Measurements from ENCODE around the gene HHIPL2. TPM values are rescaled to one million over a fixed set of nuclear protein-coding genes. Genes with fewer than 3 reads are reported as not detected.

HHIPL2 gene
- total and polyA plus RNA-seq, 8 donors: 0.06 to 1.3 (median 0.46) TPM; not detected in 3

DNA sequence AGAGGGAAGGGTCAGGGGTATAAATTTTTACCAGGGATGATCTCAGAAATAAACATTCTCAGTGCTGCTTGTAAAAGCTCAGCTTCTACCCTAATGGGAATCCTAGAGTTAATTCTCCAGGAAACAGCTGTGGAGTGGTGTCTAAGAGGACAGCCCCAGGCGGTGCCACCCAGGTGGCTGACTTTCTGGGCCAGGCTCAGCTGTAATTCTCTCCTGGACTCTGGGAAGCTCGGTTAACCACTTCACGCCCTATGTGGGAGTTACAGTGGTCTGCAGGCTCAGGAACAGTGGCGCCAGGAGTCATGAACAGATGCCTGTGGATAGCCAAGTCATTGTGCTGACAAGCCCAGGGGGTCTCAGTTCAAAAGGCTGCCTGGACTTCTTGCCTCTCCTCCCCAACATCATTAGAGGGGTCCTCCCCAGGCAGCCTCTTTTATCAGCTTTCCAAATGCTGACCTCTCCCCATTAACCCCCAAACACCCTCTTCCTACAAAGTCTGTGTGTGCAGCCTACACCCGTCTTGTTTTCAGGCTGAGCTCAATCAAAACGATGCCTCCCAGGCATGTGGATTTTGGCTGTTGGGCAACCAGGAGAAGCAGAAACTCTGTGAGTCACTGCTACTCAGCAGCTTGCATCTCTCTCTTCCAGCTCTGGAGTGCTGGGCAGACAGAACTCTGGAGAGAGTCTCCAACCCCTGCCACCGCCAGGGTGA is 1.2 kb downstream of the HHIPL2 start:
- TF ChIP-seq, protein P1, sequence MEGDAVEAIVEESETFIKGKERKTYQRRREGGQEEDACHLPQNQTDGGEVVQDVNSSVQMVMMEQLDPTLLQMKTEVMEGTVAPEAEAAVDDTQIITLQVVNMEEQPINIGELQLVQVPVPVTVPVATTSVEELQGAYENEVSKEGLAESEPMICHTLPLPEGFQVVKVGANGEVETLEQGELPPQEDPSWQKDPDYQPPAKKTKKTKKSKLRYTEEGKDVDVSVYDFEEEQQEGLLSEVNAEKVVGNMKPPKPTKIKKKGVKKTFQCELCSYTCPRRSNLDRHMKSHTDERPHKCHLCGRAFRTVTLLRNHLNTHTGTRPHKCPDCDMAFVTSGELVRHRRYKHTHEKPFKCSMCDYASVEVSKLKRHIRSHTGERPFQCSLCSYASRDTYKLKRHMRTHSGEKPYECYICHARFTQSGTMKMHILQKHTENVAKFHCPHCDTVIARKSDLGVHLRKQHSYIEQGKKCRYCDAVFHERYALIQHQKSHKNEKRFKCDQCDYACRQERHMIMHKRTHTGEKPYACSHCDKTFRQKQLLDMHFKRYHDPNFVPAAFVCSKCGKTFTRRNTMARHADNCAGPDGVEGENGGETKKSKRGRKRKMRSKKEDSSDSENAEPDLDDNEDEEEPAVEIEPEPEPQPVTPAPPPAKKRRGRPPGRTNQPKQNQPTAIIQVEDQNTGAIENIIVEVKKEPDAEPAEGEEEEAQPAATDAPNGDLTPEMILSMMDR (IDR thresholded peaks at IDR 0.05): no peak
- Histone ChIP-seq H3K4me3 (no peak overlapping the region), H3K27ac (no peak overlapping the region), H3K9me3 (no peaks in the 10 kb centered on the region), H3K27me3 (no peaks in the 10 kb centered on the region), H3K36me3 (no peaks in the 10 kb centered on the region), H3K4me1 (no peaks in the 10 kb centered on the region)
- peak in 1 of 4 donors; percentile 40 for ATAC-seq
- intact Hi-C loops (cut with DNase I): no loop called here
- 29 to 30% methylated on average over 7 of the region's 7 CpGs for WGBS, 2 donors
- no peak for FAIRE-seq
- DNase-seq: no peak

DNA sequence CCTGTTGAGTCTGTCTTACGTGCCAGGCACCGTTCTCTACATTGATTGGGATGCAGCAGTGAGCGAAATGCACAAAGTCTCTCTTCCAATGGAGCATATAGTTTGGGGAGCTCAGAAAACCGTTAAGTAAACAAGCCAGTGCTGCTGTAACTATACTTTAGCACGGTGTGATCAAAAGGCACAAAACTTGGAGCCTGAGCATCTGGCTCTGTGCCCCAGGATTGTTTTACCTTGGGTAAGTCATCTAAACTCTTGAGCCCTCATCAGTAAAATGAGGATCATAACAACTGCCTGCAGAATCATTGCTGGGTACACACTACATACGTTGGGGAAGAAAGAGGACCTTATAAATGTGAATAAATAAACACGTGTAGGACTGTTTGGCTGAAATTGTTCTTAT is 1.8 kb downstream of the HHIPL2 start:
- Histone ChIP-seq H3K27me3 (no peaks in the 10 kb centered on the region), H3K27ac (no peak overlapping the region), H3K36me3 (no peaks in the 10 kb centered on the region), H3K4me1 (no peaks in the 10 kb centered on the region), H3K4me3 (no peak overlapping the region), H3K9me3 (no peaks in the 10 kb centered on the region)
- FAIRE-seq (no peak), DNase-seq (no peak), ATAC-seq (no peak)
- intact Hi-C loops (cut with DNase I): no loop called here
- 55 to 62% methylated on average over 7 of the region's 7 CpGs for WGBS, 2 donors
- TF ChIP-seq, protein P1 (IDR thresholded peaks at IDR 0.05): no peak

DNA sequence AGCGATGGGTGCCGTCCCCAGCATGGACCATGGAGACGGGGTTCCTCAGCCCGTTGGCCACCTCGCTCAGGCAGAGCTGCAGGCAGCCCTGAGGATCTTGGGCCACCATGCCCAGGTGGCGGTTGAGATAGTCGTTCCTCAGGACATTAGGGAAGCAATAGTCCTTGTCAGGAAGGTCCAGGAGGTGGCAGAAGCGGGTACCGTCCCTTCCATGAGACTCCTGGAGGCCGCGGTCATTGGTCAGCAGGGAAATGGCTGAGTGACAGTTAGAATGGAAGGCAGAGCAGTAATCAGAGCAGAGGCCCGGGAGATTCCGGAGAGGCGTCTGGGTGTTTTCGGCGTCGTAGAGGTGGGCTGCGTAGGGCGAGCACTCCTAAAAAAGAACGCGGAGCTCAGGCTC is 4.1 kb downstream of the HHIPL2 start:
- H3K27ac ChIP-seq: no peak overlapping the region
- TF ChIP-seq, protein P1 (IDR thresholded peaks at IDR 0.05): no peak
- intact Hi-C loops (cut with DNase I): no loop called here
- DNase-seq: no peak
- H3K36me3 ChIP-seq: no peaks in the 10 kb centered on the region
- H3K4me3 ChIP-seq: no peak overlapping the region
- H3K27me3 ChIP-seq: no peaks in the 10 kb centered on the region
- FAIRE-seq: no peak
- WGBS, 2 donors: 84 to 85% methylated on average over 21 of the region's 21 CpGs
- H3K4me1 ChIP-seq: no peaks in the 10 kb centered on the region
- no peak for ATAC-seq
- no peaks in the 10 kb centered on the region for H3K9me3 ChIP-seq

DNA sequence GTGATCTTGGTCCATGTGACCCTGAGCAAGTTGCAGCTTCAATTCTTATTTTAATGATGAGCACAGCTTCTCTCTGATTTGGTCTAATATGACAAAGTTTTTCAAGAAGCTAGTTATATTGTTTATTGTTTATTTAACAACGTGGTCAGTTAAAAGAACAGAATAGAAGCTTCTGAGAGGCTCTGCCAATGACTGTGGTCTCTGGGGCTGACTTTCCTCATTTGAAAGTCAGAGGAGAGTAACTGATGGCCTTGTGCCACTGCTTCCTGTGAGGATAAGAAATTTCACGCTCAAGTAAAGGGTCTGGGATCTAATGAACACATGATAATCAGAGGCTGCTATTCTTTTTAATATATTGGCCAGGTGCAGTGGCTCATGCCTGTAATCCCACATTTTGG is 7.3 kb downstream of the HHIPL2 start:
- TF ChIP-seq, protein P1 (IDR thresholded peaks at IDR 0.05): no peak

DNA sequence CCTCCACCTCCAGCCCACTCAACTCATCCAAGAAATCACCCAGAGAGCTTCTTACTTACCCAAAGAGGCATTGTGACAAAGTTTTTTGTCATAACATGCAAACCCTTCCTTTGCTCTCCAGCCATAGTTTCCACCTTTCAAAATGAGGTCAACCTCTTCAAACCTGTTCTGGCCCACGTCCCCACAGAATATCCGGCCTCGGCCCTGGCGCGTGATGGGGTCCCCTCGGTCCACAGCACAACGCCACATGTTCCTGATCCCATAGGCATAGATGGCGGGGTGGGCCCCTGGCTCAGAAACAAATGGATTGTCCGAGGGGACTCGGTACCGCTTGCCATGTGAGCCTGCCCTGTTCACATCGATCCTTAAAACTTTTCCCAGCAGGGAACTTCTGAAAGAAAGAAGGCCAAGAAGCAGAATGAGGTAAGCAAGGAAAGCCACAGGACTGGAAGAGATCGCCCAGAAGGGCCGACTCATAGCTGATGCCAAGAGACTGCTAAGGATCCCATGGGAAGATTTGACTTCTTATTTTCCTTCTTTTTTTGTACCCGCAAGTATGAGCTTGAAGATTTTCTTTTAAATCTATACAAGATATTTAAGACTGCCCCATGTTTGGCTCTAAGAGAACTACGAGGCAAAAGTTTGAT is 7.8 kb downstream of the HHIPL2 start:
- ATAC-seq (no peak), DNase-seq (no peak), FAIRE-seq (no peak)
- Histone ChIP-seq H3K4me3 (no peak overlapping the region), H3K9me3 (no peaks in the 10 kb centered on the region), H3K27ac (no peak overlapping the region), H3K4me1 (no peaks in the 10 kb centered on the region), H3K36me3 (no peaks in the 10 kb centered on the region), H3K27me3 (no peaks in the 10 kb centered on the region)
- TF ChIP-seq, protein P1 (IDR thresholded peaks at IDR 0.05): no peak
- 75 to 82% methylated on average over 16 of the region's 16 CpGs for WGBS, 2 donors
- intact Hi-C loops (cut with DNase I): no loop called here

More for the DNA sequence above, 7.3 kb downstream of the HHIPL2 start:
- Histone ChIP-seq H3K27ac (no peak overlapping the region), H3K36me3 (no peaks in the 10 kb centered on the region), H3K9me3 (no peaks in the 10 kb centered on the region), H3K27me3 (no peaks in the 10 kb centered on the region), H3K4me1 (no peaks in the 10 kb centered on the region), H3K4me3 (no peak overlapping the region)
- 37 to 48% methylated on average over 2 of the region's 2 CpGs for WGBS, 2 donors
- FAIRE-seq (no peak), DNase-seq (no peak), ATAC-seq (no peak)
- intact Hi-C loops (cut with DNase I): no loop called here
